HL-60 (cell line): ENCODE results near the gene MATR3.

Source experiments
- CTCF ChIP-seq: IDR thresholded peaks from one replicate; pipeline ENCODE4 v1.5.1; 2011; ENCODE audit warnings: low read length, control low read depth, inconsistent platforms; ENCODE audit not compliant: insufficient read depth
- SPI1 ChIP-seq: IDR thresholded peaks from 2 replicates; pipeline ENCODE4 v1.6.1; 2012; ENCODE audit warnings: low read depth, mild to moderate bottlenecking, borderline replicate concordance
- TF ChIP-seq, protein P1 (sequence below): IDR thresholded peaks from 2 replicates; pipeline ENCODE4 v1.6.1; 2012; ENCODE audit warnings: low read depth; ENCODE audit not compliant: insufficient replicate concordance

GRCh38 chr5:139291051-139291450, 2.5 kb upstream of the MATR3 start:
- TF ChIP-seq SPI1 = no peak
- no peak for TF ChIP-seq CTCF
- TF ChIP-seq, protein P1, sequence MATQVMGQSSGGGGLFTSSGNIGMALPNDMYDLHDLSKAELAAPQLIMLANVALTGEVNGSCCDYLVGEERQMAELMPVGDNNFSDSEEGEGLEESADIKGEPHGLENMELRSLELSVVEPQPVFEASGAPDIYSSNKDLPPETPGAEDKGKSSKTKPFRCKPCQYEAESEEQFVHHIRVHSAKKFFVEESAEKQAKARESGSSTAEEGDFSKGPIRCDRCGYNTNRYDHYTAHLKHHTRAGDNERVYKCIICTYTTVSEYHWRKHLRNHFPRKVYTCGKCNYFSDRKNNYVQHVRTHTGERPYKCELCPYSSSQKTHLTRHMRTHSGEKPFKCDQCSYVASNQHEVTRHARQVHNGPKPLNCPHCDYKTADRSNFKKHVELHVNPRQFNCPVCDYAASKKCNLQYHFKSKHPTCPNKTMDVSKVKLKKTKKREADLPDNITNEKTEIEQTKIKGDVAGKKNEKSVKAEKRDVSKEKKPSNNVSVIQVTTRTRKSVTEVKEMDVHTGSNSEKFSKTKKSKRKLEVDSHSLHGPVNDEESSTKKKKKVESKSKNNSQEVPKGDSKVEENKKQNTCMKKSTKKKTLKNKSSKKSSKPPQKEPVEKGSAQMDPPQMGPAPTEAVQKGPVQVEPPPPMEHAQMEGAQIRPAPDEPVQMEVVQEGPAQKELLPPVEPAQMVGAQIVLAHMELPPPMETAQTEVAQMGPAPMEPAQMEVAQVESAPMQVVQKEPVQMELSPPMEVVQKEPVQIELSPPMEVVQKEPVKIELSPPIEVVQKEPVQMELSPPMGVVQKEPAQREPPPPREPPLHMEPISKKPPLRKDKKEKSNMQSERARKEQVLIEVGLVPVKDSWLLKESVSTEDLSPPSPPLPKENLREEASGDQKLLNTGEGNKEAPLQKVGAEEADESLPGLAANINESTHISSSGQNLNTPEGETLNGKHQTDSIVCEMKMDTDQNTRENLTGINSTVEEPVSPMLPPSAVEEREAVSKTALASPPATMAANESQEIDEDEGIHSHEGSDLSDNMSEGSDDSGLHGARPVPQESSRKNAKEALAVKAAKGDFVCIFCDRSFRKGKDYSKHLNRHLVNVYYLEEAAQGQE = no peak
